Activated B cell treated with CpG ODN at 0.5 μM for 24 hours (primary cell): ENCODE data around the gene KLHL22. TPM values are rescaled to one million over a fixed set of nuclear protein-coding genes. Genes with fewer than 3 reads are reported as not detected.

Experiments
- ATAC-seq: fragments of 200-7000 bp; cut with Tn5 transposase; one replicate; pipeline ENCODE4 v1.10.0; 2021; ENCODE audit warnings: low read depth, mild to moderate bottlenecking, moderate library complexity
- CTCF ChIA-PET: fragments of 350-600 bp; sonication (Branson Sonifier 250); formaldehyde crosslinking; loops from one replicate; lab custom pipeline; 2021; ENCODE audit warnings: antibody characterized with exemption; lab: Charles Lee
- POLR2A ChIA-PET: fragments of 350-600 bp; sonication (Branson Sonifier 250); formaldehyde crosslinking; loops from one replicate; lab custom pipeline; 2021; ENCODE audit warnings: antibody characterized with exemption; lab: Charles Lee
- DNase-seq: peaks from one replicate; pipeline ENCODE4 v3.0.0; 2022
- H3K27ac Mint-ChIP-seq: one replicate; pipeline ENCODE4 v1.8.0; 2020; ENCODE audit warnings: mixed read lengths
- H3K27me3 Mint-ChIP-seq: one replicate; pipeline ENCODE4 v1.8.0; 2021; ENCODE audit warnings: mixed read lengths
- H3K36me3 Mint-ChIP-seq: one replicate; pipeline ENCODE4 v1.8.0; 2021; ENCODE audit warnings: low read depth, mixed read lengths
- H3K4me1 Mint-ChIP-seq: one replicate; pipeline ENCODE4 v1.8.0; 2021; ENCODE audit warnings: mixed read lengths
- H3K4me3 Mint-ChIP-seq: one replicate; pipeline ENCODE4 v1.8.0; 2020; ENCODE audit warnings: mild to moderate bottlenecking, mixed read lengths
- H3K9me3 Mint-ChIP-seq: one replicate; pipeline ENCODE4 v1.8.0; 2020; ENCODE audit warnings: mixed read lengths
- CTCF ChIP-seq: fragments of 200-600 bp; IDR thresholded peaks from one replicate; pipeline ENCODE4 v1.8.0; 2022; ENCODE audit warnings: antibody characterized with exemption, mild to moderate bottlenecking
- intact Hi-C: fragments of 100-400 bp; cut with micrococcal nuclease; formaldehyde crosslinking; loops from one replicate; pipeline ENCODE4 v1.15.1; 2024
- total RNA-seq: library from RNA; stranded (reverse); gene quantifications from 2 replicates; pipeline ENCODE4 v1.2.3, GENCODE V29; 2022

Gene KLHL22
- total RNA-seq, 1 donor from 2014 or later, result 26.1 TPM

- intact Hi-C loops, result no loop called here
- H3K27ac Mint-ChIP-seq, result no peak overlapping the region
- no peak for ATAC-seq
- TF ChIP-seq CTCF, result no peak
- no peaks in the 10 kb centered on the region for H3K27me3 Mint-ChIP-seq
- ChIA-PET POLR2A (no interaction called here), CTCF (interaction anchor here (1.1 kb wide), 1 partner anchor 10 kb away, joined by 3 read pairs; no protein-coding TSS in a partner anchor)
- no peak overlapping the region for H3K4me3 Mint-ChIP-seq
- H3K9me3 Mint-ChIP-seq, result no peaks in the 10 kb centered on the region
- no peak for DNase-seq
- peaks cover 30% of the 10 kb centered on the region for H3K36me3 Mint-ChIP-seq
- no peaks in the 10 kb centered on the region for H3K4me1 Mint-ChIP-seq
These were observed 87.8 kb downstream of the KLHL22 start for GRCh38 chr22:20407829-20408228.

GRCh38 chr22:20406686-20407408, 88.7 kb downstream of the KLHL22 start:
- Mint-ChIP-seq H3K27ac (no peak overlapping the region), H3K4me3 (no peak overlapping the region), H3K36me3 (peaks cover 30% of the 10 kb centered on the region), H3K27me3 (no peaks in the 10 kb centered on the region), H3K4me1 (no peaks in the 10 kb centered on the region), H3K9me3 (no peaks in the 10 kb centered on the region)
- CTCF ChIA-PET, result no interaction called here
- DNase-seq (no peak), ATAC-seq (no peak)
- intact Hi-C loops, result no loop called here
- no peak for TF ChIP-seq CTCF
- POLR2A ChIA-PET, result no interaction called here

- Mint-ChIP-seq H3K4me1 (no peaks in the 10 kb centered on the region), H3K36me3 (peaks cover 30% of the 10 kb centered on the region), H3K9me3 (no peaks in the 10 kb centered on the region), H3K27ac (no peak overlapping the region), H3K4me3 (no peak overlapping the region), H3K27me3 (no peaks in the 10 kb centered on the region)
- no peak for DNase-seq
- ChIA-PET POLR2A (no interaction called here), CTCF (no interaction called here)
- intact Hi-C loops, result no loop called here
- TF ChIP-seq CTCF, result no peak
- no peak for ATAC-seq
These were observed 89.5 kb downstream of the KLHL22 start for GRCh38 chr22:20405931-20406685.

- H3K27ac Mint-ChIP-seq, result no peak overlapping the region
- no peak overlapping the region for H3K4me3 Mint-ChIP-seq
- POLR2A ChIA-PET, result no interaction called here
- peaks cover 30% of the 10 kb centered on the region for H3K36me3 Mint-ChIP-seq
- no peak for TF ChIP-seq CTCF
- no peaks in the 10 kb centered on the region for H3K27me3 Mint-ChIP-seq
- CTCF ChIA-PET, result no interaction called here
- no peaks in the 10 kb centered on the region for H3K4me1 Mint-ChIP-seq
- DNase-seq, result no peak
- ATAC-seq, result no peak
- H3K9me3 Mint-ChIP-seq, result no peaks in the 10 kb centered on the region
- intact Hi-C loops, result no loop called here
These were observed 90.2 kb downstream of the KLHL22 start for GRCh38 chr22:20405291-20405930.

- CTCF ChIA-PET, result no interaction called here
- DNase-seq (no peak), ATAC-seq (no peak)
- POLR2A ChIA-PET, result interaction anchor here (0.5 kb wide), 1 partner anchor 103 kb away, joined by 3 read pairs; no protein-coding TSS in a partner anchor
- H3K9me3 Mint-ChIP-seq, result no peaks in the 10 kb centered on the region
- intact Hi-C loops, result no loop called here
- peaks cover 33% of the 10 kb centered on the region for H3K36me3 Mint-ChIP-seq
- no peaks in the 10 kb centered on the region for H3K4me1 Mint-ChIP-seq
- no peaks in the 10 kb centered on the region for H3K27me3 Mint-ChIP-seq
- no peak overlapping the region for H3K4me3 Mint-ChIP-seq
- H3K27ac Mint-ChIP-seq, result no peak overlapping the region
- TF ChIP-seq CTCF, result no peak
These were observed 90.7 kb downstream of the KLHL22 start for GRCh38 chr22:20404881-20405280.
